CD4-positive, alpha-beta T cell treated with Interleukin-10 for 1 hour (primary cell): Measurements from ENCODE around the gene C5orf63.
A peak's percentile ranks its signal among the peaks of the same experiment; 100 is the strongest.
"Not testable (repeated sequence)": the region's sequence is repeated elsewhere in the genome, so short reads cannot be mapped to it uniquely, and the experiment has no call there.

Experiments used
- DNase-seq: peaks from one replicate; pipeline ENCODE4 v3.0.0-alpha.2; 2020

C5orf63 gene

GRCh38 chr5:127030259-127031146, 42.8 kb downstream of the C5orf63 start, which contains the start of gene MARCHF3:
TSS of gene MARCHF3 (minus strand) at chr5:127030558. CDS start at chr5:126918171, 112,387 bp downstream.
- DNase-seq, result peak; percentile 93

DNA sequence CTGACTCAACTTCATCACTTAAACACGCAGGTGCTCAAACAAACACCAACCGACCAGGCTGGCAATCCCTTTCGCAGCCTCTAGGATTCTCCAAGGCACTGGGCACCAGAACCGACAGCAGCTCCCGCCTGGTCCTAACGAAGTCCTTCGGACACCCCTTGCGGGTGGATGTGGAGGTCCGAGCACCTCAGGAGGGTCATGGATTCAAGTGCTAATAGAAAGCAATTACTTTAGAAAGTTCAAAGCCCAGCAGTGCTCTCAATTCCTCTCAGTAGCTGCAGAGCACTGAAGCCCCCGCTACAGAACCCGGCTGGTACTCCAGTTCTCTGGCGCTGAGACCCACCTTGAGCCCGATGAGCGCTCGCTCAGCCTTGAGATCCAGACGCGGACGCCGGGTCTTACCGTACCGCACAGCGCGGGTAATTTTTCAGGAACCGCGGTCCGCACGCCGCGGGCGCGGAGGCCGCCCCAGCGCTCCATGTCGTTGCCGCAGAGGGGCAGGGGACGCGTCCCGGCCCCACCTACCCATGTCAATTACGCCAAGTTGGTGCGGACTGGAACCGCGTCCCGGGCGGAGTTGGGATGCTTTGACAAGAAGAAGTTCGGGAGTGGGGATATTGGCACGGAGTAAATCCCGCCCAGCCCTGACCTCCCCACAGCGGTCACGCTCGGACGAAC, 43.6 kb downstream of the C5orf63 start:
- peak; percentile 50 for DNase-seq

- no peak for DNase-seq
These were observed 44.4 kb downstream of the C5orf63 start for GRCh38 chr5:127028822-127029457.

DNA sequence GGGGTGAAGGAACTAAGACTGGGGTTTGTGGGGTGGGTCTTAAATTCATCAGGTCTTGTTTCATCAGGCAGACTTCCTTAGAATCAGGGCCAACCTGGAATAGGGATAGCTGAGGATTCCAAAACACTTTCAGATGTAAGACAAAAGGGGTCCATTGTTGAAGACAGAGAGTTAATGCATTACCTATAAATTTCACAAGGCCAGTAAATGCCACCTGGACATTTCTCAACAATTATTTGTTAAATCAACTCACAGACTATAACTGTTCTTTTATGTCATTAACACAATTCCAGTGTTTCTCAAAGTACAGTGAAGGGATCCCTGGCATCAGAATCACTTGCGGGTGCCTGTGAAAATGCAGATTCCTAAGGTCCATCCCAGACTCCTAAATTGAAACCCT, 45.8 kb downstream of the C5orf63 start:
- no peak for DNase-seq

DNA sequence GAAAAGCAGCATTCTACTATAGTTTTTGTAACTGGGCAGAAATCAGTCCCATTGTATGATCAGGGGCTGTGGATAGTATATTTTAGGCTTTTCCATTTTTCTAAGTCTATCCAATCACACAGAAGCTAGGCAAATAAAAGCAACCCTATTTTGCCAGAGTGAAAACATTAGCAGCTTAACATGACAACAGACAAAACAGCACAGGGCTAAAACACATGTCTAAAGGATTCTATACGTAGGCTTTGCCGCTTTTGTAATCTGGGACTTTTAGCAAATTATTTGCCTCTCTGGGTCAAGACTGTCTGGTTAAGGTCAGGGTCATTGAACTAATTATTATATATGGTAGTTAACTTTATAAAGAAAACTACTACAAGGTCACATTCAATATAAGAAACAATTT, 47.1 kb downstream of the C5orf63 start:
- DNase-seq, result no peak

GRCh38 chr5:127025467-127025866, 47.8 kb downstream of the C5orf63 start:
- no peak for DNase-seq

GRCh38 chr5:127024821-127025220, 48.5 kb downstream of the C5orf63 start:
- no peak for DNase-seq

GRCh38 chr5:127023552-127024191, 49.6 kb downstream of the C5orf63 start:
- DNase-seq, result not testable (repeated sequence)

GRCh38 chr5:127022846-127023245, 50.5 kb downstream of the C5orf63 start:
- no peak for DNase-seq

- DNase-seq, result no peak
These were observed 53.4 kb downstream of the C5orf63 start for GRCh38 chr5:127019928-127020327.

- not testable (repeated sequence) for DNase-seq
These were observed 56.6 kb downstream of the C5orf63 start for GRCh38 chr5:127016722-127017121.

DNA sequence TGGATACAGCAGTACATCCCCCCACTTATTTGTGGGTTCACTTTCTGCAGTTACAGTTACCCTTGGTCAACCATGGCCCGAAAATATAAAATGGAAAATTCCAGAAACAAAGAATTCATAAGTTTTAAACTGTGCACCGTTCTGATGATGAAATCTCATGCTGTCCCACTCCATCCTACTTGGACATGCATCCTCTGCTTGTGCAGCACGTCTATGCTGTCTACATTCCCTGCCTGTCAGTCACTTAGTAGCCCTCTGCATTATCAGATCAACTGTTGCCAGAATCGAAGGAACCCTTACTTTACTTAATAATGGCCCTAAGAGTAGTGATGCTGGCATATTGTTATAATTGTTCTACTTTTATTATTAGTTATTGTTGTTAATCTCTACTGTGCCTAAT, 57.6 kb downstream of the C5orf63 start:
- DNase-seq, result no peak

DNA sequence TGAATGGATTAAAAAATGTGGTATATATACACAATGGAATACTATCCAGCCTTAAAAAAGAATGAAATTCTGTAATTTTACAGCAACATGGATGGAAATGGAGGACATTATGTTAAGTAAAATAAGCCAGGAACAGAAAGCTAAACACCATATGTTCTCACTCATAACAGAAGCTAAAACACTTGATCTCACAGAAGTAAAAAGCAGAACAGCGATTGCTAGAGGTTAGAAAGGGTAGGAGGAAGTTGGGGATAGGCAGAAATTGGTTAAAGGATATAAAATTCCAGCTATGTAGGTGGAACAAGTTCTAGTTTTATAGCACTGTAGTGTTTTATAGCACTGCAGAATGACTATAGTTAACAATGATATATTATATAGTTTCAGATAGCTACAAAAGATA, 58.7 kb downstream of the C5orf63 start:
- no peak for DNase-seq

DNA sequence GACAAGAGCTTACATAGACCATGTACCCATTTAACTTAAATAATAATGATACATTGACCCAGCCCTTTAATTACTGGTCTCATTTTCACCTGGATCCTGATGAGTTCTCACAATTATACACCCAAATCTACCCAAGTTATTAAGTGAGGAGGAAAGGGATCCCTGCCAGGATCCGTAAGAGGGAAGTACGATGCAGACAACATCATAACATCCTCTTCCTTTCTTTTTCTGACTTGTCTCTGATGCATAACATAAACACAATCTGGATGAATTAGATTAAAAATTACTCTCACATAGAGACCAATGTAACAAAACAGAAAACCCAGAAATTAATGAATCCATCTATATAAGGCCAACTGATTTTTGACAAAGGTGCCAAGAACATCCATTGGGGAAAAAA, 59.9 kb downstream of the C5orf63 start:
- DNase-seq, result no peak

GRCh38 chr5:127012916-127013315, 60.4 kb downstream of the C5orf63 start:
- no peak for DNase-seq

GRCh38 chr5:127011961-127012644, 61.2 kb downstream of the C5orf63 start:
- DNase-seq, result no peak

DNA sequence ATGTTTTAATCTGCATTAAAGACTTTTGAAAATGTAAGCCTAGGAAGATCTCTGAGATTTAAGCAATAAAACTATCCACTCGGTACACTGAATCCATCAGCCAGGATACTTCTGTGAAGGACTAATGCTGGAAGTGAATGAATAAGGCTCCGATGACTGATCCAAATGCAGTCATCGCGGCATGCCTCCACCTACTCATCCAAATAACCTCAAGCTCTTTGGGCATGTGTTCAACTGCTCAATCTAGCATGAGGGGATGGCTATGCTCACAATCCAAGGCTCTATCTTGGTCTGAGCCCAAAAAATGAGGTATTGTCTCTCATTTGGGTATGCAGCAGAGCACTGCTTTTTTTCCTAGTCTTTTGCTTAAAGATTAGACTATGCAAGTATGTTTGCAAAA, 62.1 kb downstream of the C5orf63 start:
- DNase-seq, result no peak

- DNase-seq, result no peak
These were observed 62.9 kb downstream of the C5orf63 start for GRCh38 chr5:127010362-127010761.

GRCh38 chr5:127009784-127010183, 63.5 kb downstream of the C5orf63 start:
- no peak for DNase-seq

DNA sequence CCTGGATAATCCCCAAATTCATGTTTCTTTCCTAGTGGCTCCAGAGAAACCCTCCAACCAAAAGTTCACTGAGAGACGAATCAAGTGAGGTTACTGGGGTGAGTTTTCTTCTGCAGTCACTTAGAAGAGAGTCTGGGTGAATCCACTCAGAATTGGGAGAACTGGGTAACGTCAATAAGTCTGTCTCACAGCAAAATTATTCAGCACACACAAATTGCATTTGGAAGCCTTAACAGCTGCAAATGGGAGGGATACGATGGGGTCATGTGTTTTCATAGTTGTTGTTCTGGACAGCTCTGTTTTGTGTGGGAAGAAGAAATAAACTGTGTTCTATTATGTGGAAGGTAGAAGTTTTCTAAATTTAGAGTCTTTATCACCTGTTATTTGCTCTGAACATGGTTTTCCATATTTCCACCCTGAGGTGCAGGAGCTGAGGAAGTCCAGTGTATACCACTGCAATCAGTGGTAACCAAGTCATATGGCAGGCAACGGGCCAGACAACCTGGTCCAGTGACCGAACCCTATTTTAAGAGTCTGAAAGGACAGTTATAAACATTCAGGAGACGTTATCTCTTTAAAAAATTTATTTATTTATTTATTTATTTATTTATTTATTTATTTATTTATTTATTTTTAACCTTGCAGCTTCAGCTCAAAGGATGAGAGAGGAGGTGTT, 64.9 kb downstream of the C5orf63 start:
- no peak for DNase-seq

DNA sequence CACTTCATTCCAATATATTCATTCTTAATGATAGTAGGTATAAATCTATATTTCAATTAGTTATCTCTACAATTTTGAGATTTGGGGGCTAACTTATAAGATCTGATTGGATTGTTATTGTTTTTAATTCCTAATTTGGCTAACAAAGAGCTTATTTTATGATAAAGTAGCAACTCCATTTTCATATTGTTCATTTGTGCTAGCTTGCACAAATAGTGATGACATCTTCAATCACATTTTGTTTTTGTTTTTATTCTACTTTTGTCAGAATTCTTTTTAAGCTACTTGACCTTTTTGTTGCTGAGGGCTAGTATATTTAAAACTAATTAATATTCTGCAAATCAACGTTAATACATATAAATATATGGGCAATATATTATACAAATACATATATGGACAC, 65.8 kb downstream of the C5orf63 start:
- no peak for DNase-seq

DNA sequence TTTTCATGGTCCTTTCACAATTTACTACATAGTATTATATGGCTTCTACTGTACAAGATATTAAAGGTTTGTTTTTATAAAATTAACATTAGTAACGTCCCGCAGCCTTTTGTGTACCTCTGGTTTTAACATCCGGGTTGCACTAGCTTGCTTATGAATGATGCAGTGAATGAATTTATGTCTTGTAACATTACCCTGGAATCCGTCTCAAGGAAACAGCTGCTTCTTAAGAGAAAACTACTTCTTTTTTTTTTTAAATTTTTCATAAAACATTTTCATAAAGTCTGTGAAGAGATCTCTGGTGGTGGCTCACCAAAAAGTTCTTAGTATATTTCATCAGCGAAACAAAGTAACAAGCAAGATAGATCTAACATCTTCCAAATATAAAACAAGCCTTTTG, 66.6 kb downstream of the C5orf63 start:
- no peak for DNase-seq
